NCI-H2171 treated with DMSO at 0.1 percent for 48 hours (cell line): ENCODE results near the gene DOHH.
"Not testable (repeated sequence)": the region's sequence is repeated elsewhere in the genome, so short reads cannot be mapped to it uniquely, and the experiment has no call there.

Source experiments
- DNase-seq: peaks from one replicate; lab custom pipeline; 2025; lab: John Stamatoyannopoulos, UW

The DOHH gene

GRCh38 chr19:3519126-3519525 lies 18.7 kb upstream of the DOHH start:
- DNase-seq: no peak

- peak; percentile 14 for DNase-seq
These were observed 18.2 kb upstream of the DOHH start for GRCh38 chr19:3518659-3519058.

GRCh38 chr19:3518255-3518654 lies 17.8 kb upstream of the DOHH start:
- no peak for DNase-seq

- DNase-seq: no peak
These were observed 17.2 kb upstream of the DOHH start for GRCh38 chr19:3517638-3518037.

GRCh38 chr19:3516675-3517207 lies 16.3 kb upstream of the DOHH start:
- DNase-seq: peak; percentile 79

GRCh38 chr19:3515891-3516422 lies 15.5 kb upstream of the DOHH start:
- DNase-seq: no peak

- no peak for DNase-seq
These were observed 14.5 kb upstream of the DOHH start for GRCh38 chr19:3514930-3515329.

GRCh38 chr19:3513229-3514140 lies 13.0 kb upstream of the DOHH start:
- DNase-seq: no peak

- no peak for DNase-seq
These were observed 12.2 kb upstream of the DOHH start for GRCh38 chr19:3512562-3513228.

GRCh38 chr19:3511506-3512251 lies 11.2 kb upstream of the DOHH start:
- DNase-seq: no peak

GRCh38 chr19:3510727-3511126 lies 10.3 kb upstream of the DOHH start:
- no peak for DNase-seq

GRCh38 chr19:3509566-3509989 lies 9.1 kb upstream of the DOHH start:
- DNase-seq: no peak

GRCh38 chr19:3508771-3509535 lies 8.5 kb upstream of the DOHH start:
- DNase-seq: no peak

- not testable (repeated sequence) for DNase-seq
These were observed 7.7 kb upstream of the DOHH start for GRCh38 chr19:3508121-3508661.

GRCh38 chr19:3507371-3508120 lies 7.1 kb upstream of the DOHH start:
- no peak for DNase-seq

- DNase-seq: no peak
These were observed 6.2 kb upstream of the DOHH start for GRCh38 chr19:3506384-3507340.

- peak; percentile 98 for DNase-seq
These were observed 5.3 kb upstream of the DOHH start, which contains the start of gene FZR1 for GRCh38 chr19:3505598-3506383. TSS of gene FZR1 (plus strand) at chr19:3506311. CDS start at chr19:3522990, 16,679 bp downstream.

GRCh38 chr19:3504735-3505134 lies 4.3 kb upstream of the DOHH start:
- no peak for DNase-seq
